ENCODE results near the gene AATK.

Gene AATK

GRCh38 chr17:81130385-81131361 is 35.3 kb downstream of the AATK start:
- Histone ChIP-seq H3K27me3 (peaks cover 0 to 24% of the 10 kb centered on the region in 2 donors), H3K4me1 (no peaks in the 10 kb centered on the region), H3K27ac (no peak overlapping the region), H3K9me3 (no peaks in the 10 kb centered on the region), H3K36me3 (no peaks in the 10 kb centered on the region), H3K4me3 (no peak overlapping the region)
- intact Hi-C loops (cut with DNase I; ENCODE audit: low total_unique reads) = no loop called here
- TF ChIP-seq CTCF (IDR thresholded peaks at IDR 0.05) = no peak
- DNase-seq = no peak

- DNase-seq = no peak
- intact Hi-C loops (cut with DNase I; ENCODE audit: low total_unique reads) = loop anchor here (10.0 kb wide), 1 partner anchor 455 kb away; no protein-coding TSS in a partner anchor
- Histone ChIP-seq H3K27ac (no peak overlapping the region), H3K4me1 (no peaks in the 10 kb centered on the region), H3K9me3 (no peaks in the 10 kb centered on the region), H3K4me3 (no peak overlapping the region), H3K36me3 (no peaks in the 10 kb centered on the region), H3K27me3 (peaks cover 0 to 31% of the 10 kb centered on the region in 2 donors)
- no peak for TF ChIP-seq CTCF (IDR thresholded peaks at IDR 0.05)
Measured at GRCh38 chr17:81129711-81130367, 36.2 kb downstream of the AATK start.

- H3K4me1 ChIP-seq = no peaks in the 10 kb centered on the region
- peaks cover 0 to 33% of the 10 kb centered on the region in 2 donors for H3K27me3 ChIP-seq
- intact Hi-C loops (cut with DNase I; ENCODE audit: low total_unique reads) = loop anchor here (10.0 kb wide), 1 partner anchor 456 kb away; no protein-coding TSS in a partner anchor
- no peak overlapping the region for H3K27ac ChIP-seq
- H3K4me3 ChIP-seq = no peak overlapping the region
- no peaks in the 10 kb centered on the region for H3K9me3 ChIP-seq
- H3K36me3 ChIP-seq = no peaks in the 10 kb centered on the region
- DNase-seq = no peak
- no peak for TF ChIP-seq CTCF (IDR thresholded peaks at IDR 0.05)
Measured at GRCh38 chr17:81129289-81129688, 36.7 kb downstream of the AATK start.

GRCh38 chr17:81128774-81129173 is 37.2 kb downstream of the AATK start:
- TF ChIP-seq CTCF (IDR thresholded peaks at IDR 0.05) = no peak
- no peaks in the 10 kb centered on the region for H3K4me1 ChIP-seq
- no peak overlapping the region for H3K4me3 ChIP-seq
- intact Hi-C loops (cut with DNase I; ENCODE audit: low total_unique reads) = loop anchor here (10.0 kb wide), 1 partner anchor 456 kb away; no protein-coding TSS in a partner anchor
- H3K27me3 ChIP-seq = peaks cover 0 to 37% of the 10 kb centered on the region in 2 donors
- no peak for DNase-seq
- no peaks in the 10 kb centered on the region for H3K36me3 ChIP-seq
- no peak overlapping the region for H3K27ac ChIP-seq
- no peaks in the 10 kb centered on the region for H3K9me3 ChIP-seq

- H3K4me1 ChIP-seq = no peaks in the 10 kb centered on the region
- no peaks in the 10 kb centered on the region for H3K36me3 ChIP-seq
- no peak for DNase-seq
- no peak overlapping the region for H3K4me3 ChIP-seq
- no peak overlapping the region for H3K27ac ChIP-seq
- TF ChIP-seq CTCF (IDR thresholded peaks at IDR 0.05) = no peak
- peaks cover 0 to 40% of the 10 kb centered on the region in 2 donors for H3K27me3 ChIP-seq
- H3K9me3 ChIP-seq = no peaks in the 10 kb centered on the region
- intact Hi-C loops (cut with DNase I; ENCODE audit: low total_unique reads) = loop anchor here (10.0 kb wide), 1 partner anchor 456 kb away; no protein-coding TSS in a partner anchor
Measured at GRCh38 chr17:81128338-81128737, 37.7 kb downstream of the AATK start.
